ENCODE data around the gene KIF16B.

DNA sequence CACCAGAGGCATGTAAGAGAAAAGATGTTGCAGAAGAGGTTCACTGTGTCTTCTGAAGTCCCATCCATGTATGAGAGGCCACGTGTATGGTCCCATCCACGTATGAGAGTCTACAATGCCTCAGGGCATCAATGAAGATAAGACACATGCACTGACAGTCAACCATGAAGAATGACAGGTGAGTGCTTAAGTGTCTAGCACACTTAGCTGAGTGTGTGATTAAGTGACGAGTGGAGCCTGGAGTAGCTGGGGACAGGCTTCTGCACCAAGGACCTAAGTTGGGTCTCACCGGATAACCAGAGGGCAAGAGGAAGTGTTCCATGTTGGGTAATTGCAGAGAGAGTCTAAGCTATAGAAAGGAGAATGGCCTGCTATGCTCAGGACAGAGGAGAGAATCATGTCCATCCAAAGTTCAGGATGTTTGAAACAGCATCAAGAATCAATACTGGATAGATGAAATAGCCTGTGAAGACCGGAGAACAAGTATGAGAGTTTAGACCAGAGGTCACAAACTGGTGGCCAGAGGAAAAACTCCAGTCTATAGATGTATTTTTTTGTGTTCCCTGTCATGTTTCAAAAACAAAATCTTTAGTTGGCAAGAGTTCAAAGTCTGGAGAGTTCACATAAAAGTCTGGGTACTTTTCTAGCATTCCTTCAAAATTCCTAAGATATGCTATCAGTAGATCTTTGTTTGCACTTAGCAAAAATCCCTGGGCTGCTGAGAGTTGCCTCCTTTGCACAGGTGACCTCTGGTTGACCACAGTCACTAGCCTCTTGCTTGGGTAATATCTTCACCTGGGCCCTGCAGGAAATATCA is 165.8 kb downstream of the KIF16B start:
- TF ChIP-seq, protein P1, sequence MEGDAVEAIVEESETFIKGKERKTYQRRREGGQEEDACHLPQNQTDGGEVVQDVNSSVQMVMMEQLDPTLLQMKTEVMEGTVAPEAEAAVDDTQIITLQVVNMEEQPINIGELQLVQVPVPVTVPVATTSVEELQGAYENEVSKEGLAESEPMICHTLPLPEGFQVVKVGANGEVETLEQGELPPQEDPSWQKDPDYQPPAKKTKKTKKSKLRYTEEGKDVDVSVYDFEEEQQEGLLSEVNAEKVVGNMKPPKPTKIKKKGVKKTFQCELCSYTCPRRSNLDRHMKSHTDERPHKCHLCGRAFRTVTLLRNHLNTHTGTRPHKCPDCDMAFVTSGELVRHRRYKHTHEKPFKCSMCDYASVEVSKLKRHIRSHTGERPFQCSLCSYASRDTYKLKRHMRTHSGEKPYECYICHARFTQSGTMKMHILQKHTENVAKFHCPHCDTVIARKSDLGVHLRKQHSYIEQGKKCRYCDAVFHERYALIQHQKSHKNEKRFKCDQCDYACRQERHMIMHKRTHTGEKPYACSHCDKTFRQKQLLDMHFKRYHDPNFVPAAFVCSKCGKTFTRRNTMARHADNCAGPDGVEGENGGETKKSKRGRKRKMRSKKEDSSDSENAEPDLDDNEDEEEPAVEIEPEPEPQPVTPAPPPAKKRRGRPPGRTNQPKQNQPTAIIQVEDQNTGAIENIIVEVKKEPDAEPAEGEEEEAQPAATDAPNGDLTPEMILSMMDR (IDR thresholded peaks at IDR 0.05 in 2 of 3, conservative IDR thresholded peaks at IDR 0.05 in 1 of 3; ENCODE audit: control insufficient read depth in 2 of 3, extremely low read depth in 1 of 3, insufficient read depth in 1 of 3, low read depth in 3 of 3, low read length in 3 of 3) = no peak
- TF ChIP-seq SIN3A (IDR thresholded peaks at IDR 0.05; ENCODE audit: low read depth, low read length) = no peak
- TF ChIP-seq, protein P2, sequence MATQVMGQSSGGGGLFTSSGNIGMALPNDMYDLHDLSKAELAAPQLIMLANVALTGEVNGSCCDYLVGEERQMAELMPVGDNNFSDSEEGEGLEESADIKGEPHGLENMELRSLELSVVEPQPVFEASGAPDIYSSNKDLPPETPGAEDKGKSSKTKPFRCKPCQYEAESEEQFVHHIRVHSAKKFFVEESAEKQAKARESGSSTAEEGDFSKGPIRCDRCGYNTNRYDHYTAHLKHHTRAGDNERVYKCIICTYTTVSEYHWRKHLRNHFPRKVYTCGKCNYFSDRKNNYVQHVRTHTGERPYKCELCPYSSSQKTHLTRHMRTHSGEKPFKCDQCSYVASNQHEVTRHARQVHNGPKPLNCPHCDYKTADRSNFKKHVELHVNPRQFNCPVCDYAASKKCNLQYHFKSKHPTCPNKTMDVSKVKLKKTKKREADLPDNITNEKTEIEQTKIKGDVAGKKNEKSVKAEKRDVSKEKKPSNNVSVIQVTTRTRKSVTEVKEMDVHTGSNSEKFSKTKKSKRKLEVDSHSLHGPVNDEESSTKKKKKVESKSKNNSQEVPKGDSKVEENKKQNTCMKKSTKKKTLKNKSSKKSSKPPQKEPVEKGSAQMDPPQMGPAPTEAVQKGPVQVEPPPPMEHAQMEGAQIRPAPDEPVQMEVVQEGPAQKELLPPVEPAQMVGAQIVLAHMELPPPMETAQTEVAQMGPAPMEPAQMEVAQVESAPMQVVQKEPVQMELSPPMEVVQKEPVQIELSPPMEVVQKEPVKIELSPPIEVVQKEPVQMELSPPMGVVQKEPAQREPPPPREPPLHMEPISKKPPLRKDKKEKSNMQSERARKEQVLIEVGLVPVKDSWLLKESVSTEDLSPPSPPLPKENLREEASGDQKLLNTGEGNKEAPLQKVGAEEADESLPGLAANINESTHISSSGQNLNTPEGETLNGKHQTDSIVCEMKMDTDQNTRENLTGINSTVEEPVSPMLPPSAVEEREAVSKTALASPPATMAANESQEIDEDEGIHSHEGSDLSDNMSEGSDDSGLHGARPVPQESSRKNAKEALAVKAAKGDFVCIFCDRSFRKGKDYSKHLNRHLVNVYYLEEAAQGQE (IDR thresholded peaks at IDR 0.05; ENCODE audit: low read depth, low read length) = no peak
- no peak for TF ChIP-seq POLR2A (IDR thresholded peaks at IDR 0.05; ENCODE audit: low read depth, low read length)
- TF ChIP-seq FOXM1 (IDR thresholded peaks at IDR 0.05; ENCODE audit: low read depth, low read length) = no peak
- TF ChIP-seq, protein P3, sequence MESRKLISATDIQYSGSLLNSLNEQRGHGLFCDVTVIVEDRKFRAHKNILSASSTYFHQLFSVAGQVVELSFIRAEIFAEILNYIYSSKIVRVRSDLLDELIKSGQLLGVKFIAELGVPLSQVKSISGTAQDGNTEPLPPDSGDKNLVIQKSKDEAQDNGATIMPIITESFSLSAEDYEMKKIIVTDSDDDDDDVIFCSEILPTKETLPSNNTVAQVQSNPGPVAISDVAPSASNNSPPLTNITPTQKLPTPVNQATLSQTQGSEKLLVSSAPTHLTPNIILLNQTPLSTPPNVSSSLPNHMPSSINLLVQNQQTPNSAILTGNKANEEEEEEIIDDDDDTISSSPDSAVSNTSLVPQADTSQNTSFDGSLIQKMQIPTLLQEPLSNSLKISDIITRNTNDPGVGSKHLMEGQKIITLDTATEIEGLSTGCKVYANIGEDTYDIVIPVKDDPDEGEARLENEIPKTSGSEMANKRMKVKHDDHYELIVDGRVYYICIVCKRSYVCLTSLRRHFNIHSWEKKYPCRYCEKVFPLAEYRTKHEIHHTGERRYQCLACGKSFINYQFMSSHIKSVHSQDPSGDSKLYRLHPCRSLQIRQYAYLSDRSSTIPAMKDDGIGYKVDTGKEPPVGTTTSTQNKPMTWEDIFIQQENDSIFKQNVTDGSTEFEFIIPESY (IDR thresholded peaks at IDR 0.05) = no peak
- TF ChIP-seq JUNB (IDR thresholded peaks at IDR 0.05) = no peak

All from GM12878 (cell line).